ENCODE data around the gene INPP5B.

INPP5B gene

GRCh38 chr1:37872692-37873091 lies 74.2 kb downstream of the INPP5B start:
- DNase-seq (ENCODE audit: low read depth in 2 of 2) = no peak

DNA sequence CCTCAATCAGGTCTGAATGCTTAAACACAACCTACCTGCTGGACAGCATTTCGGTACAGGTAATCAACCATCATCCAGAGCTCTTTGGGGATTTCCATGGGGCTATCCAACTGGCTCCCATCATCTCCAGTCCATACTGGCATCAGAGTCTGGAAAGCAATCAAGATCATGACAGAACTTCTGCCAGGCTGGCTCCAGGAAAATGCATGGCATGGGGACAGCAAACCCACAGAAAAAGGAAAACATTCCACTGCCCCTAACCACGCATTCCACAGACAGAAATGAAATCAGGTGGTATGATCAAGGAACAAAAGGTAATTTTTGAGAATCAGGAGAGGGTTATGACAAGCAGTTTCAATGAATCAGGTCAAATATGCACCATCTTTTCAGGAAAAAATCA lies 78.4 kb downstream of the INPP5B start:
- no peak for DNase-seq (ENCODE audit: low read depth in 2 of 2)

- DNase-seq (ENCODE audit: low read depth in 2 of 2) = no peak
Observed at GRCh38 chr1:37867784-37868183, 79.1 kb downstream of the INPP5B start.

DNA sequence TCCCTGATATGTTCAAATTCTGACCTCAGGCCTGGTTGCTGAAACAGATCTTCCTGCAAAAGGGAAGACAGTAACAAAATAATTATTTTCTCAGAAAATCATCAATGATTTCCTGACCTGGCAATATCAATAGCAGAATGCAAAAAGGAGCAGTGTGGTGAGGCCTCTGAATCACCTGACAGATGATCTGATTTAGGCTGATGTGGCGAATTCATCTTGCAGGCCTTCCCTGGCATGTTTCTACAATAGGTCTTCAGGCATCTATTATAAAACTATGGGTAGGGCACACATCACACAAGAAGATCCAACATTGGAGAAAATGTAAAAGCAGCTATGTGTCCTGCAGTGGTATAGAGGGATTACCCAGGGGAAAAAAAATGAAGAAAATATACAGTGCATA lies 80.4 kb downstream of the INPP5B start:
- no peak for DNase-seq (ENCODE audit: low read depth in 2 of 2)

DNA sequence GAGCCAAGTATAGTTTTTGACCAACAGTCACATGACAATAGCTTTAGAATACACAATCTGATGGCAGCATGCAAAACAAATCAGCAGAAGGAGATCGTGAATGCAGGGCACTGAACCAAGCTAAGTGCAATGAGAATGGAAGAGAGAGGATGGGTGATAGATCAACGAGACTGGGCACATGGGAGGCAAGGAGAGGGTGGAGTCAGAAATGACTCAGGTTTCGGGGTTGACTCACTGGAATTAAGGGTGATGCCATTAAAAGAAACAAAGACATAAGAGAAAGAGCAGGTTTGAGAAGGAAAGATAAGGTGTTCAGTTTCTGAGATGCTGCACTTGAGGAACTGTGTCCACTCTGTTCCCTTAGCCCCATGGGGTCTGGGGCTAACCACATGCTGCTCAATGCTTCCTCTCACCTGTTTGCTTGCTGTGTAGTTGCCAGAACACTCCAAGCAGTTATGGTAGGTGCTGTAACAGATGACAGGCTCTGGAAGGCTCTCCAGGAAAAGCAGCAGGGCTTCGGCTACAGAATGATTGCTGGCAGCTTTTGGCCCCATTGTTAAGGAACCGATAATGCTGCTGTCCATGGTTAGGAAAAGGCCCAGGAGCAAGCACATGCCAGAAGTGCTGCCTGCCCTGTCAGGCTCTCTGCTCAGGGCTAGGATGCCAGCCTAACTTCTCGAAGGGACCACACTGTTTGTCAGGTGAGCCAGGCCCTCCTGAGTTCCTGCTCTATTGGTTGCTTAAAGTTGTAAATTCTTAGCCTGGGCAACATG lies 81.3 kb downstream of the INPP5B start:
- DNase-seq (ENCODE audit: low read depth in 2 of 2) = no peak

- DNase-seq (ENCODE audit: low read depth in 2 of 2) = no peak
Observed at GRCh38 chr1:37862330-37862729, 84.5 kb downstream of the INPP5B start.

DNA sequence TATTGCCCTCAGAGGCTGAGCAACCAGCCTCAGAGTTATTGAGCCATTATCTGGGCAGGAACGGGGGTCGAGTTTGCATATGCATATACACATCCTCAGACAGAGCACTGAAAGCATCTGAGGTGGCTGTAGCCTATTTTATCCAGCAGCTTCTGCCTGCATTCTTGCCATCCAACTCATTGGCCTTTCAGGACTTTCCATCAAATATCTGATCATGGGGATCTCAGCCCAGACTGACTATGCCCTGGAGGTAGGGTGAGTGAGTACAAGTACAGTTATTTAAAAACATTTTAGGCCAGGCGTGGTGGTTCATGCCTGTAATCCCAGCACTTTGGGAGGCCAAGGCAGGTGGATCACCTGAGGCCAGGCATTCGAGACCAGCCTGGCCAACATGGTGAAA lies 85.7 kb downstream of the INPP5B start:
- DNase-seq (ENCODE audit: low read depth in 2 of 2) = no peak

GRCh38 chr1:37860346-37860666 lies 86.5 kb downstream of the INPP5B start:
- no peak for DNase-seq (ENCODE audit: low read depth in 2 of 2)

DNA sequence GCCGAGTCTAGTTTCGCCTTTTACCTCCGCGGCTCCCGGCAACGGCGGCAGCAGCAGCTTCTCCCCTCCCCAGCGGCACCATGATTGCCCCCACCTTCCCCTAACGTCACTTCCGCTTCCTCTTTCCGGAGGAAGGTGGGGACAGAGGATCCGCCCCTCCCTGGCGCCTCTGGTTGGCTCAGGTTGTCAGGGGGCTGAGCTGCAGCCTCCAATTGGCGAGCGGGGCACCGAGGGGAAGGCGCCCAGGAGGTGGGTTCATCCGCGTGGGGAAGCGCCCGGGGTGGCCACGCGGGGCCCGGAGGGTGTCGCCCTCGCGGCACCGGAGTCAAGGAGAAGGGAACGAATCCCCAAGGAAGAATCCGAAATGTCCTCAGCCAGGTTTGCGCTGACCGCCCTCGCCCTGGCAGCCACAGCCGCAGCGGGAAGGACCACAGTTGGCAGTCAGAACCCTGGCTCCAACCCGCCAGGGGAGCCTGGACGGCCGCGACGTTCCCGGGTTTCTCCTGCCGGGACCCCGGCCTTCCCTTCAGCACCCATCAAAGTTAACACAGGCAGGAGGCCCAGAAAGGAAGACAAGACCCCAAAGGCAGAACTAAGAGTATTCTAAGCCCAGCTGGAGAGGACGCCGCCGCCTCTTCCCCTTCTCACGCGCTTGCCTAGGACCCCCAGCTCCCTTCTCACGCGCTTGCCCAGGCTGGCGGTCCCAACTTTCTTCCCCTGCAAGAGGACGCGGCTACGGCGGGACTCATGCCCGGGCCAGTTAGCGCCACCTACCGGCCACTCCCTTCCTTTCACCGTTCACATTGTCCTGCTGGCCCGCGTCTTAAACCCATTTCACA lies 87.1 kb downstream of the INPP5B start, which contains the start of gene MTF1:
Gene MTF1 (minus strand): TSS at position 86 of the 839 bp plus-strand sequence. CDS start 1,934 bp downstream, outside the sequence.
- DNase-seq (ENCODE audit: low read depth in 2 of 2) = peak; percentile 93 to 97

DNA sequence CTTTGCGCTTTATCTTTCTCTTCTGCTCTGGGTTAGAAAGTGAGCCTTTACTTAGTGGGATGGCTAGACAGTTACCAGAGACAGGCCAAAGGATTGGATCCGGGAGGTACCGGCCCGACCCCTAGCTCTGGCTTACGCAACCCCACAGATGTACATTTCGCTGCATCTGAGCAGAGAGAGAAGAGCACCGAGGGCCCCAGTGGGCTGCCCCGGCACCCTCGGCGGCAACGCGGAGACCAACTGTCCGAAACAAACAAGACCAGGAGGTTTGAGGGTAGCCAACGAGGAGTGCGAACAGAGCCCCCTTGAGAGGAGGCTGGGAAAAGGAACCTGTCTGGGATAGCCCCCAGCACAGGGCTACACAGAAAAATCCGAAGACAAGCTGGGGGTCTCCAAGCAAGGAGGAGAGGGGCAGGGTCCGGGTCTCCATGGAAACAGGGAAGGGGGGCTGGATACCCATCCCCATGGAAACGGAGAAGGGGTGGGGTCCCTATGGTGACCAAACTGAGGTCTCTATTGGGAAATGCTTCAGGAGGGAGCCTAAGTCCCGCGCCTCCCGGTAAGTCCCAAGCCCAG lies 87.8 kb downstream of the INPP5B start:
- DNase-seq (ENCODE audit: low read depth in 2 of 2) = no peak

- DNase-seq (ENCODE audit: low read depth in 2 of 2) = no peak
Observed at GRCh38 chr1:37854406-37854805, 92.4 kb downstream of the INPP5B start.

DNA sequence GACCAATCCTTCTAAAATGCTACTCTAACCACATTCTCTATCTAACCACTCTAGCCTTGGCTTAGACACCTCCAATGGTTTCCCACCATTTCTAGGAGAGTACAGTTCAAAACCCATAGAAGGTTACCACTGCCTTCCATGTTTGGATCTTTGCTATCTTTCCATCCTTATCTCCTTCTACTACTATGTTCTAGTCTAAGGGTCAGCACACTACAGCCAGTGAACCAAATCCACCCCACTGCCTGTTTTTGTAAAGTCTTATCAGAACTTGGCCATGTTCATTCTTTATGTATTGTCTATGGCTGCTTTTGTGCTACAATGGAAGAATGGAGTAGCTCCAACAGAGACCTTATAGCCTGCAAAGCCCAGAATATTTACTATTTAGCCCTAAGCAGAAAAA lies 93.7 kb downstream of the INPP5B start:
- no peak for DNase-seq (ENCODE audit: low read depth in 2 of 2)

DNA sequence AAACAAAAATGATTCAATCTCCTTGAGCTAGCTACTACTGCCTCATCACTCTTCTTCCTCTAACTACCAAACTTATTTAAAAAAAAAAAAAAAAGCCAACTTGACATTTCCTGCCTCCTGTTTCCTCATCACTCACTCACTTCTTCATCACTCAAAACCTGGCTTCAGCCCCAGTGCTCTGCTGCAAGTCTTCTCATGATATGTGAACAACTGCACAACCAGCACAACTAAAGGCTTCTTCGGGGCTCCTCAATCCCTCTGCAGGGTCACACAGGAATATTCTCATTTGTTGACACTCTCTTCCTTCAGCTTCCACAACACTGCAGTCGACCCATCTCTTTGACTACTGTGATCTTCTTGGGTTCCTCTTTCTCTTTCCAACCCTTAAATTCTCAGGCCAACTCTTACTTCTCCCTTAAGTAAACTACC lies 95.1 kb downstream of the INPP5B start:
- DNase-seq (ENCODE audit: low read depth in 2 of 2) = no peak

GRCh38 chr1:37851262-37851661 lies 95.6 kb downstream of the INPP5B start:
- no peak for DNase-seq (ENCODE audit: low read depth in 2 of 2)

DNA sequence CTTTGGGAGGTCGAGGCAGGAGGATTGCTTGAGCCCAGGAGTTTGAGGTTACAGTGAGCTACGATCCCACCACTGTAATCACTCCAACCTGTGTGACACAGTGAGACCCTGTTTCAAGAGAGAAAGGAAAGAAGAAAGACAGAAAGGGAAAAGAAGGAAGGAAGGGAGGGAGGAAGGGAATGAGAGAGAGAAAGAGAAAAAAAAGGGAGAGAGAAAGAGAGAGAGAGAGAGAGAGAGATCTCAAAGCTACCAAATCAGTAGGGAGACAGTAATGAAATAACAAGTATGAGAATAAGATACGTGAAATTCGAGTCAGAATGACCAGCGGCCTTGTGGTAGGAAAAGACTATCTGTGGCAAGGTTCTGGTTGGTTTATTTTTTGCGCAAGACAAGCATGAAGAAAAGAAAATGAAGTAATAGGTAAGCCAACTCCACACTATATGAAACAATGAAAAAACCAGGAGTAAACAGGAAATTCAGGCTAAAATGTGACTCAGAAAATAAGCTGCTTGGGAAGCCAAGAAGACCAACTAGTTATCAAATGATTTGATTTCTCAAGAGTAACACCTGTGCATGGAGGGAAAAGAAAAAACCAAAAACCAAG lies 96.4 kb downstream of the INPP5B start:
- no peak for DNase-seq (ENCODE audit: low read depth in 2 of 2)

GRCh38 chr1:37849480-37849879 lies 97.4 kb downstream of the INPP5B start:
- no peak for DNase-seq (ENCODE audit: low read depth in 2 of 2)

DNA sequence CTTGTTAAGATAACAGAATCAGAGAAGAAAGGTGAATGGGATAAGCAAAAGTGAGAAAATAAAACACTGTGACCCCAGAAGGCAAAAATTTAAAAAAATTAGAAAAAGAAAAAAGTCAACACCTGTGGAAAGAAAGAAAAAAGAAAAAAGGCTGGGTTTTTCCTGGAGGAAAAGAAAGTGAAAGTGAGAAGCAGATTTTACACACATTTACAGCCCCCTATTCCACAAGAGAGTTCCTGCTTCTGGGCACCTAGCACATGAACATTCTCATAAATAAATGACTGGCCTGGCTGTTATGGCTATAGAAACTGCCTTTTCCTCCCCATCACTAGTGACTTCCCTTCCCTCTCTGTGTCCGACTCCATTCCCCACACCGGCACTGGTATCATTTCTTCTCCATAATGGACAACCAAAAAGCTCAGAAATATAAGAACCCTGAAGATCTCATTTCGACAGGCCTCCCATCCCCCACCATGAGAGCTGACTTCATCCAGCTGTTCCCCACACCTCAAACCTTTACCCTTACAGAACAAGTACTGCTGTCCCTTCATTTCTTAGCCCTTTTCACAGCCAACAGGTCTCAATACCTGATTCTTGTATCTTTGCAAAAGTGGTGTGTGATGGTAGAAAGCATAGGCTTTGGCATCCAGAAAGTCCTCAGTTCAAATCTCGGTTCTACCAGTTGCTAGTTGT lies 100.1 kb downstream of the INPP5B start:
- DNase-seq (ENCODE audit: low read depth in 2 of 2) = no peak

GRCh38 chr1:37845786-37846185 lies 101.1 kb downstream of the INPP5B start:
- DNase-seq (ENCODE audit: low read depth in 2 of 2) = no peak

DNA sequence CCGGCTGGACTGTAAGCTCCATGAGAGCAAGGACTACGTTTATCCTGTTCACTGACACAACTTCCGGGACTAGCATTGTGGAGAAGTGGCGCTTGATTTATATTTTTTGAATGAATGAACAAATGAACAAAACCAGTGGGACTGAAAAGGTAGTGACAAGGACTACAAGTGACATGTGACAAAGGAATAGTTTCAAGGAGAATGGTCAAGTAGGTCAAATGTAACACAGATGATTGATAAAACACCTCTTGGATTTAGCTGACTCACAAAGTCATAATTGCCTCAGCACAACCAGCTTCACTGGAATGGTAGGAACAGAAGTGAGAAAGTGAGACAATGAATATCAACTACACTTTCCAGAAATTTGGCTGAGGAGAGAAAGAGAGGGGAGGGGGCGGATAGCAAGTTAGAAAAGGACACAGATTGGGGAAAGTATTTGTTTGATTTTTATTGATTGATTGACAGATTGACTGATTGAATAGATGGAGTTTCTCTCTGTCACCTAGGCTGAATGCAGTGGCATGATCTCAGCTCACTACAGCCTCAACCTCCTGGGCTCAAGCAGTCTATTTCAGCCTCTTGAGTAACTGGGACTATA lies 101.7 kb downstream of the INPP5B start:
- no peak for DNase-seq (ENCODE audit: low read depth in 2 of 2)

DNA sequence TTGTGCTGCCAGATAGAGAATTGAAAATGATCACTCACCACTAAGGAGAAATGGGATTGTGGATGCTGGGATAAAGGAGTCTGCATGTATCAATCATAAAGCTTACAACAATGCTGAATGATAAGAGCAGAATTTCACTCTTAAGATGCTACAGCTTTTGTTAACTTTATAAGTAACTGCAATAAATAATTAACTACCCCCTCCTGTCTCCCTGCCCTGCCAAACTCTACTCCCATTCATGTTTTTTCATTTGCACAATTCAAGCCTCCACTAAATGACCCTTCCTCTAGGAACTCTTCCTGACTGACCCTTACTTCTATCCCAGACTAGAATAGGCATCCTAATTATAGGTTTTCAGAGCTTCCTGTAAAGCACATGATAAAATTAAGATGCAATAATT lies 102.3 kb downstream of the INPP5B start:
- DNase-seq (ENCODE audit: low read depth in 2 of 2) = no peak

GRCh38 chr1:37841652-37842051 lies 105.2 kb downstream of the INPP5B start:
- no peak for DNase-seq (ENCODE audit: low read depth in 2 of 2)

All from activated CD8-positive, alpha-beta memory T cell treated with anti-CD3 and anti-CD28 coated beads for 4 hours (primary cell).